ENCODE data around the gene RNH1. TPM values are rescaled to one million over a fixed set of nuclear protein-coding genes. Genes with fewer than 3 reads are reported as not detected.

Gene RNH1
- total and polyA plus RNA-seq, 10 of the 15 experiments (the other 5 are each of a cell fraction or from before 2014, with no cell fraction given), result 2.3 to 162 (median 72.1) TPM

GRCh38 chr11:476416-476815 is 30.6 kb downstream of the RNH1 start (continued):
- no peak for TF ChIP-seq ZBTB4 (CRISPR knock-in tag; IDR thresholded peaks at IDR 0.05)
- no peak for TF ChIP-seq ZSCAN29 (IDR thresholded peaks at IDR 0.05)
- no peak for TF ChIP-seq PAX8 (IDR thresholded peaks at IDR 0.05)
- no peak for TF ChIP-seq CREM (IDR thresholded peaks at IDR 0.05; ENCODE audit: low read depth)
- TF ChIP-seq SIX5 (IDR thresholded peaks at IDR 0.05; ENCODE audit: low read depth, low read length, severe bottlenecking), result no peak
- no peak for TF ChIP-seq GABPA (IDR thresholded peaks at IDR 0.05; ENCODE audit: low read depth)

- H3K4me1 ChIP-seq (ENCODE audit: control insufficient read depth, insufficient read depth, low read length), result no peaks in the 10 kb centered on the region
- H3K9me3 ChIP-seq (replicated peaks; ENCODE audit: control insufficient read depth, insufficient read depth, low read length), result no peaks in the 10 kb centered on the region
- DNase-seq (ENCODE audit: low read depth, low spot score) (no peak), FAIRE-seq (no peak), ATAC-seq (no peak)
- no peak overlapping the region for H2AFZ ChIP-seq (ENCODE audit: control insufficient read depth, low read depth, low read length)
- RAD21 ChIA-PET (ENCODE audit: unreplicated experiment), result no interaction called here
- H4K20me1 ChIP-seq (ENCODE audit: control insufficient read depth, insufficient read depth), result no peaks in the 10 kb centered on the region
- H3K27ac ChIP-seq (ENCODE audit: control insufficient read depth, insufficient read depth), result no peak overlapping the region
- no peak overlapping the region for H3K4me2 ChIP-seq (ENCODE audit: control insufficient read depth, insufficient read depth)
- no peaks in the 10 kb centered on the region for H3K79me2 ChIP-seq (ENCODE audit: control insufficient read depth, insufficient read depth, low read length)
- WGBS (ENCODE audit: insufficient coverage, insufficient replicate concordance, low lambda C conversion rate, missing lambda C conversion rate), result over 99% methylated on average over 9 of the region's 9 CpGs
- BruUV-seq (replicated peaks), result no TSS peak
- CTCF ChIA-PET, result no interaction called here
- SMC1A ChIA-PET (ENCODE audit: uncharacterized antibody, unreplicated experiment), result no interaction called here
- no peaks in the 10 kb centered on the region for H3K27me3 ChIP-seq (replicated peaks in 1 of 2; ENCODE audit: control insufficient read depth in 2 of 2, insufficient read depth in 2 of 2, low read length in 1 of 2)
- H3K9ac ChIP-seq (ENCODE audit: control insufficient read depth, insufficient read depth, low read length), result no peak overlapping the region
- intact Hi-C loops (cut with micrococcal nuclease; ENCODE audit: unreplicated experiment) (no loop called here), in situ Hi-C loops (cut with MboI) (no loop called here)
- POLR2A ChIA-PET, result no interaction called here
- H3K4me3 ChIP-seq, result no peak overlapping the region
- no peaks in the 10 kb centered on the region; a peak in 1 of 4 replicates for H3K36me3 ChIP-seq (ENCODE audit: control insufficient read depth in 2 of 2, insufficient read depth in 2 of 2, low read length in 1 of 2)
- TF ChIP-seq SMAD1 (IDR thresholded peaks at IDR 0.05; ENCODE audit: low read depth, partially characterized antibody), result no peak
- TF ChIP-seq ASH2L (IDR thresholded peaks at IDR 0.05; ENCODE audit: borderline replicate concordance, low read depth), result no peak
- no peak for TF ChIP-seq NKRF (conservative IDR thresholded peaks at IDR 0.05)
- TF ChIP-seq CREM (IDR thresholded peaks at IDR 0.05; ENCODE audit: low read depth), result no peak
- no peak for TF ChIP-seq IKZF2 (IDR thresholded peaks at IDR 0.05)
- TF ChIP-seq ZZZ3 (IDR thresholded peaks at IDR 0.05; ENCODE audit: control insufficient read depth, insufficient read length, low read depth), result no peak
- no peak for TF ChIP-seq CEBPB (IDR thresholded peaks at IDR 0.05; ENCODE audit: borderline replicate concordance in 1 of 2, low read depth in 2 of 2, low read length in 2 of 2)
- TF ChIP-seq DPF2 (IDR thresholded peaks at IDR 0.05), result no peak
- no peak for TF ChIP-seq BCLAF1 (IDR thresholded peaks at IDR 0.05)
- no peak for TF ChIP-seq HDAC2 (IDR thresholded peaks at IDR 0.05)
Measured at GRCh38 chr11:475941-476340, 31.1 kb downstream of the RNH1 start.
